Stimulated activated CD4-positive, alpha-beta T cell treated with anti-CD3 and anti-CD28 coated beads, TNF-alpha, amount 100 ng/mL, for 1 hour (primary cell): Measurements from ENCODE around the gene CCDC102B.

Experiments
- DNase-seq, 3 donors: peaks; one replicate each; pipeline ENCODE4 v3.0.0-alpha.2; 2020; ENCODE audit warnings: low read depth in 3 of 3, low spot score in 1 of 3

The CCDC102B gene

GRCh38 chr18:69071680-69072079, 273.8 kb downstream of the CCDC102B start:
- DNase-seq = no peak

GRCh38 chr18:69081846-69082245, 284.0 kb downstream of the CCDC102B start:
- no peak for DNase-seq

GRCh38 chr18:69082499-69082898, 284.6 kb downstream of the CCDC102B start:
- DNase-seq = no peak

GRCh38 chr18:69085951-69086350, 288.1 kb downstream of the CCDC102B start:
- no peak for DNase-seq

GRCh38 chr18:69088973-69089372, 291.1 kb downstream of the CCDC102B start:
- DNase-seq = no peak

- DNase-seq = no peak
Observed at GRCh38 chr18:69097349-69097748, 299.5 kb downstream of the CCDC102B start.

GRCh38 chr18:69102959-69103358, 305.1 kb downstream of the CCDC102B start:
- DNase-seq = no peak
